GM23338 (cell line): ENCODE results near the gene FAM221A. TPM values are rescaled to one million over a fixed set of nuclear protein-coding genes. Genes with fewer than 3 reads are reported as not detected.

ENCODE experiments used
- ATAC-seq: fragments of 200-7000 bp; cut with Tn5 transposase; 3 replicates; pipeline ENCODE4 v1.9.1; 2020
- DNase-seq: peaks from one replicate; pipeline ENCODE4 v3.0.0-alpha.2; 2015; ENCODE audit warnings: low spot score
- H2AFZ ChIP-seq: fragments of 200-600 bp; sonication (generic); 2 replicates; pipeline ENCODE4 v1.8.0; 2016; ENCODE audit warnings: antibody characterized with exemption, mild to moderate bottlenecking, moderate library complexity
- H3F3A ChIP-seq: fragments of 200-600 bp; sonication (generic); replicated peaks from 2 replicates; pipeline ENCODE4 v1.8.0; 2017; ENCODE audit warnings: antibody characterized with exemption, mixed run types, low read depth
- H3K27ac ChIP-seq: fragments of 200-600 bp; sonication (generic); 2 replicates; pipeline ENCODE4 v1.6.1; 2016; ENCODE audit warnings: low read depth
- H3K27me3 ChIP-seq: fragments of 200-600 bp; sonication (generic); 2 replicates; pipeline ENCODE4 v1.8.0; 2016; ENCODE audit warnings: mild to moderate bottlenecking, mixed run types, moderate library complexity; ENCODE audit not compliant: insufficient read depth
- H3K36me3 ChIP-seq: fragments of 200-600 bp; sonication (generic); 2 replicates; pipeline ENCODE4 v1.8.0; 2016; ENCODE audit warnings: mild to moderate bottlenecking; ENCODE audit not compliant: insufficient read depth
- H3K4me1 ChIP-seq: fragments of 200-600 bp; sonication (generic); 2 replicates; pipeline ENCODE4 v1.8.0; 2016; ENCODE audit warnings: mild to moderate bottlenecking, moderate library complexity; ENCODE audit not compliant: insufficient read depth
- H3K4me2 ChIP-seq: fragments of 200-600 bp; sonication (generic); 2 replicates; pipeline ENCODE4 v1.7.1; 2017; ENCODE audit warnings: mixed run types
- H3K4me3 ChIP-seq: fragments of 200-600 bp; sonication (generic); 2 replicates; pipeline ENCODE4 v1.6.1; 2016; ENCODE audit warnings: mixed run types
- H3K79me2 ChIP-seq: fragments of 200-600 bp; sonication (generic); replicated peaks from 2 replicates; pipeline ENCODE4 v1.8.0; 2017; ENCODE audit warnings: mild to moderate bottlenecking; ENCODE audit not compliant: insufficient read depth
- H3K9me2 ChIP-seq: fragments of 200-600 bp; sonication (generic); 2 replicates; pipeline ENCODE4 v1.8.0; 2017; ENCODE audit not compliant: insufficient read depth
- H4K20me1 ChIP-seq: fragments of 200-600 bp; sonication (generic); replicated peaks from 2 replicates; pipeline ENCODE4 v1.8.0; 2017; ENCODE audit warnings: mild to moderate bottlenecking; ENCODE audit not compliant: insufficient read depth
- H3K27ac Mint-ChIP-seq: 2 replicates; pipeline ENCODE4 v1.8.0; 2020; ENCODE audit warnings: inconsistent platforms, mild to moderate bottlenecking, moderate library complexity, mixed read lengths
- H3K27me3 Mint-ChIP-seq: 3 replicates; pipeline ENCODE4 v1.8.0; 2022; ENCODE audit warnings: low read depth, mild to moderate bottlenecking, moderate library complexity, mixed read lengths, inconsistent platforms; ENCODE audit not compliant: insufficient read depth, poor library complexity
- H3K36me3 Mint-ChIP-seq: 3 replicates; pipeline ENCODE4 v1.8.0; 2021; ENCODE audit warnings: low read depth, mild to moderate bottlenecking, inconsistent platforms, moderate library complexity, mixed read lengths
- H3K4me1 Mint-ChIP-seq: 3 replicates; pipeline ENCODE4 v1.8.0; 2020; ENCODE audit warnings: mild to moderate bottlenecking, inconsistent platforms, mixed read lengths
- H3K4me3 Mint-ChIP-seq: 3 replicates; pipeline ENCODE4 v1.8.0; 2021; ENCODE audit warnings: moderate library complexity, mild to moderate bottlenecking, inconsistent platforms, mixed read lengths
- H3K9me3 Mint-ChIP-seq: 3 replicates; pipeline ENCODE4 v1.8.0; 2020; ENCODE audit warnings: moderate library complexity, mild to moderate bottlenecking, inconsistent platforms, mixed read lengths
- CREB1 ChIP-seq: fragments of 250-450 bp; sonication (Bioruptor Pico); IDR thresholded peaks from 2 replicates; pipeline ENCODE4 v1.5.0; 2020; ENCODE audit warnings: low read depth, mild to moderate bottlenecking, moderate library complexity
- EZH2 ChIP-seq: fragments of 200-600 bp; sonication (generic); IDR thresholded peaks from one replicate; pipeline ENCODE4 v1.8.0; 2017; ENCODE audit warnings: antibody characterized with exemption, mild to moderate bottlenecking, low read depth; ENCODE audit not compliant: unreplicated experiment
- EZH2phosphoT487 ChIP-seq: fragments of 200-600 bp; sonication (generic); IDR thresholded peaks from one replicate; pipeline ENCODE4 v1.8.1; 2018; ENCODE audit warnings: antibody characterized with exemption; ENCODE audit not compliant: unreplicated experiment
- JUNB ChIP-seq: IDR thresholded peaks from one replicate; pipeline ENCODE4 v1.6.1; 2016; ENCODE audit warnings: antibody characterized with exemption; ENCODE audit not compliant: unreplicated experiment
- NANOG ChIP-seq: IDR thresholded peaks from 2 replicates; pipeline ENCODE4 v1.6.1; 2016; ENCODE audit warnings: antibody characterized with exemption, borderline replicate concordance
- POLR2AphosphoS5 ChIP-seq: IDR thresholded peaks from 2 replicates; pipeline ENCODE4 v1.6.1; 2016; ENCODE audit warnings: antibody characterized with exemption, low read depth
- STAT1 ChIP-seq: IDR thresholded peaks from one replicate; pipeline ENCODE4 v1.6.1; 2016; ENCODE audit warnings: antibody characterized with exemption; ENCODE audit not compliant: unreplicated experiment
- ZNF114 ChIP-seq: fragments of 250-450 bp; sonication (Bioruptor Pico); IDR thresholded peaks from 2 replicates; pipeline ENCODE4 v1.5.0; 2020; ENCODE audit warnings: mild to moderate bottlenecking, moderate library complexity
- ZNF331 ChIP-seq: fragments of 250-450 bp; sonication (Bioruptor Pico); IDR thresholded peaks from 2 replicates; pipeline ENCODE4 v1.5.0; 2020; ENCODE audit warnings: low read depth, mild to moderate bottlenecking, moderate library complexity
- polyA plus RNA-seq: library from polyadenylated mRNA; unstranded; fragments of >200 nt; fragmentation: Nextera tagmentation; extraction: Ambion mirVana; gene quantifications from 2 replicates; pipeline ENCODE4 v1.2.1, GENCODE V29; 2016
- total RNA-seq: library from RNA; depleted of rRNA; stranded (reverse); fragments of >200 nt; shearing (Covaris generic); gene quantifications from 2 replicates; pipeline ENCODE4 v1.2.3, GENCODE V29; 2014
- TF ChIP-seq, protein P1 (sequence below): IDR thresholded peaks from 2 replicates; pipeline ENCODE4 v1.6.1; 2016; ENCODE audit warnings: antibody characterized with exemption
- TF ChIP-seq, protein P2 (sequence below): IDR thresholded peaks from one replicate; pipeline ENCODE4 v1.6.1; 2018; ENCODE audit warnings: antibody characterized with exemption; ENCODE audit not compliant: unreplicated experiment
- TF ChIP-seq, protein P3 (sequence below): fragments of 250-450 bp; sonication (Bioruptor Pico); IDR thresholded peaks from 2 replicates; pipeline ENCODE4 v1.5.0; 2020; ENCODE audit warnings: mild to moderate bottlenecking, moderate library complexity

Gene FAM221A
- total and polyA plus RNA-seq, 2 experiments from 2014 or later, result 31.4 to 35.7 TPM

DNA sequence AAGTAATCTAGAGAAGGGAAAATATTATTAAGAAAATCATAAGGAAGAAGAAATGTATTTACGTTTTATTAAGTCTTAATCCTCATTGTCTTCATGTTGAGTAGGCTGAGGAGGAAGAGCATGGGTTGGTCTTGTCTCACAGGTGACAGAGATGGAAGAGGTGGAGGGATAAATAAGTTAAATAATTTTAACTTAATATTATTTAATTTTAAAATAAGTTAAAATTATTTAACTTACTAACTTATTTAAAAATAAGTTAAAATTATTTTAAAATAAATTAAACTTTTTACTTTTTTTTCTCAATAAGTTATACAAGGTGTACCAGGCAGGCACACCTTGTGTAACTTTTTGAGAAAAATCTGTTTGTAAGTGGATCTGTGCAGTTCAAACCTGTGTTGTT lies 66.6 kb downstream of the FAM221A start:
- Histone ChIP-seq H3K27me3 (no peaks in the 10 kb centered on the region), H2AFZ (no peak overlapping the region), H3K27ac (no peak overlapping the region), H3K4me1 (no peaks in the 10 kb centered on the region), H3K4me3 (no peak overlapping the region), H4K20me1 (no peaks in the 10 kb centered on the region), H3K4me2 (no peak overlapping the region), H3K36me3 (peaks cover 5% of the 10 kb centered on the region; the same call in 1 of the 2 replicates), H3F3A (no peaks in the 10 kb centered on the region), H3K9me2 (no peaks in the 10 kb centered on the region), H3K79me2 (no peaks in the 10 kb centered on the region)
- peaks cover 33% of the 10 kb centered on the region for H3K36me3 Mint-ChIP-seq
- no peak overlapping the region for H3K27ac Mint-ChIP-seq
- ATAC-seq (no peak), DNase-seq (no peak)
- no peak overlapping the region for H3K4me3 Mint-ChIP-seq
- H3K9me3 Mint-ChIP-seq, result peaks cover 41% of the 10 kb centered on the region
- no peaks in the 10 kb centered on the region for H3K4me1 Mint-ChIP-seq
- no peaks in the 10 kb centered on the region for H3K27me3 Mint-ChIP-seq
- TF ChIP-seq, protein P1, sequence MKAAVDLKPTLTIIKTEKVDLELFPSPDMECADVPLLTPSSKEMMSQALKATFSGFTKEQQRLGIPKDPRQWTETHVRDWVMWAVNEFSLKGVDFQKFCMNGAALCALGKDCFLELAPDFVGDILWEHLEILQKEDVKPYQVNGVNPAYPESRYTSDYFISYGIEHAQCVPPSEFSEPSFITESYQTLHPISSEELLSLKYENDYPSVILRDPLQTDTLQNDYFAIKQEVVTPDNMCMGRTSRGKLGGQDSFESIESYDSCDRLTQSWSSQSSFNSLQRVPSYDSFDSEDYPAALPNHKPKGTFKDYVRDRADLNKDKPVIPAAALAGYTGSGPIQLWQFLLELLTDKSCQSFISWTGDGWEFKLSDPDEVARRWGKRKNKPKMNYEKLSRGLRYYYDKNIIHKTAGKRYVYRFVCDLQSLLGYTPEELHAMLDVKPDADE, result no peak
- TF ChIP-seq POLR2AphosphoS5 (no peak), STAT1 (no peak), ZNF114 (CRISPR knock-in tag) (no peak), NANOG (no peak), EZH2phosphoT487 (no peak), EZH2 (no peak), JUNB (no peak), ZNF331 (CRISPR knock-in tag) (no peak), CREB1 (CRISPR knock-in tag) (no peak)
- TF ChIP-seq, protein P2, sequence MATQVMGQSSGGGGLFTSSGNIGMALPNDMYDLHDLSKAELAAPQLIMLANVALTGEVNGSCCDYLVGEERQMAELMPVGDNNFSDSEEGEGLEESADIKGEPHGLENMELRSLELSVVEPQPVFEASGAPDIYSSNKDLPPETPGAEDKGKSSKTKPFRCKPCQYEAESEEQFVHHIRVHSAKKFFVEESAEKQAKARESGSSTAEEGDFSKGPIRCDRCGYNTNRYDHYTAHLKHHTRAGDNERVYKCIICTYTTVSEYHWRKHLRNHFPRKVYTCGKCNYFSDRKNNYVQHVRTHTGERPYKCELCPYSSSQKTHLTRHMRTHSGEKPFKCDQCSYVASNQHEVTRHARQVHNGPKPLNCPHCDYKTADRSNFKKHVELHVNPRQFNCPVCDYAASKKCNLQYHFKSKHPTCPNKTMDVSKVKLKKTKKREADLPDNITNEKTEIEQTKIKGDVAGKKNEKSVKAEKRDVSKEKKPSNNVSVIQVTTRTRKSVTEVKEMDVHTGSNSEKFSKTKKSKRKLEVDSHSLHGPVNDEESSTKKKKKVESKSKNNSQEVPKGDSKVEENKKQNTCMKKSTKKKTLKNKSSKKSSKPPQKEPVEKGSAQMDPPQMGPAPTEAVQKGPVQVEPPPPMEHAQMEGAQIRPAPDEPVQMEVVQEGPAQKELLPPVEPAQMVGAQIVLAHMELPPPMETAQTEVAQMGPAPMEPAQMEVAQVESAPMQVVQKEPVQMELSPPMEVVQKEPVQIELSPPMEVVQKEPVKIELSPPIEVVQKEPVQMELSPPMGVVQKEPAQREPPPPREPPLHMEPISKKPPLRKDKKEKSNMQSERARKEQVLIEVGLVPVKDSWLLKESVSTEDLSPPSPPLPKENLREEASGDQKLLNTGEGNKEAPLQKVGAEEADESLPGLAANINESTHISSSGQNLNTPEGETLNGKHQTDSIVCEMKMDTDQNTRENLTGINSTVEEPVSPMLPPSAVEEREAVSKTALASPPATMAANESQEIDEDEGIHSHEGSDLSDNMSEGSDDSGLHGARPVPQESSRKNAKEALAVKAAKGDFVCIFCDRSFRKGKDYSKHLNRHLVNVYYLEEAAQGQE, result no peak

DNA sequence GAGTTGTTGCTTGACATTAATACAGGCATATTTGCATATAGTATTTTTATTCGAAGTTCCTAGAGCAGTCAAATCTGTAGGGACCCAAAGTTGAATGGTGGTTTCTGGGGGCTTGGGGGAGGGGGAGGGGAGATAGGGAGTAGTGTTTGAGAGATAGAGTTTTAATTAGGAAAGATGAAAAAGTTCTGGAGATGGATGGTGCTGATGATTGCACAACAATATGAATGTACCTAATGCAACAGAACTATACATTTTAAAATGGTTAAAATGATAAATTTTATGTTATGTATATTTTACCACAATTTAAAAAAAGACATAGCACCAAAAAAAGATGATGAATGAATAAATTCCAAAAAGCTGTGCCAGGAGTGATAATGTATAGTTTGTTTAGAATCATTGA lies 71.9 kb downstream of the FAM221A start:
- H3F3A ChIP-seq, result no peaks in the 10 kb centered on the region
- H3K27ac ChIP-seq, result no peak overlapping the region
- H3K79me2 ChIP-seq, result no peaks in the 10 kb centered on the region
- H4K20me1 ChIP-seq, result no peaks in the 10 kb centered on the region
- H3K4me1 ChIP-seq, result no peaks in the 10 kb centered on the region; the same call in 1 of the 2 replicates
- H3K4me3 ChIP-seq, result no peak overlapping the region
- peaks cover 3% of the 10 kb centered on the region; the same call in 2 of the 3 replicates for H3K4me1 Mint-ChIP-seq
- H3K36me3 ChIP-seq, result no peaks in the 10 kb centered on the region
- ATAC-seq, result no peak
- H3K4me3 Mint-ChIP-seq, result no peak overlapping the region
- no peak overlapping the region for H3K27ac Mint-ChIP-seq
- H3K4me2 ChIP-seq, result no peak overlapping the region
- no peak for DNase-seq
- H3K27me3 ChIP-seq, result no peaks in the 10 kb centered on the region
- H3K36me3 Mint-ChIP-seq, result no peaks in the 10 kb centered on the region; the same call in 2 of the 3 replicates
- H3K27me3 Mint-ChIP-seq, result peaks cover 2% of the 10 kb centered on the region
- no peak overlapping the region for H2AFZ ChIP-seq
- H3K9me2 ChIP-seq, result no peaks in the 10 kb centered on the region
- H3K9me3 Mint-ChIP-seq, result no peaks in the 10 kb centered on the region
- TF ChIP-seq POLR2AphosphoS5, result no peak
- TF ChIP-seq, protein P3, sequence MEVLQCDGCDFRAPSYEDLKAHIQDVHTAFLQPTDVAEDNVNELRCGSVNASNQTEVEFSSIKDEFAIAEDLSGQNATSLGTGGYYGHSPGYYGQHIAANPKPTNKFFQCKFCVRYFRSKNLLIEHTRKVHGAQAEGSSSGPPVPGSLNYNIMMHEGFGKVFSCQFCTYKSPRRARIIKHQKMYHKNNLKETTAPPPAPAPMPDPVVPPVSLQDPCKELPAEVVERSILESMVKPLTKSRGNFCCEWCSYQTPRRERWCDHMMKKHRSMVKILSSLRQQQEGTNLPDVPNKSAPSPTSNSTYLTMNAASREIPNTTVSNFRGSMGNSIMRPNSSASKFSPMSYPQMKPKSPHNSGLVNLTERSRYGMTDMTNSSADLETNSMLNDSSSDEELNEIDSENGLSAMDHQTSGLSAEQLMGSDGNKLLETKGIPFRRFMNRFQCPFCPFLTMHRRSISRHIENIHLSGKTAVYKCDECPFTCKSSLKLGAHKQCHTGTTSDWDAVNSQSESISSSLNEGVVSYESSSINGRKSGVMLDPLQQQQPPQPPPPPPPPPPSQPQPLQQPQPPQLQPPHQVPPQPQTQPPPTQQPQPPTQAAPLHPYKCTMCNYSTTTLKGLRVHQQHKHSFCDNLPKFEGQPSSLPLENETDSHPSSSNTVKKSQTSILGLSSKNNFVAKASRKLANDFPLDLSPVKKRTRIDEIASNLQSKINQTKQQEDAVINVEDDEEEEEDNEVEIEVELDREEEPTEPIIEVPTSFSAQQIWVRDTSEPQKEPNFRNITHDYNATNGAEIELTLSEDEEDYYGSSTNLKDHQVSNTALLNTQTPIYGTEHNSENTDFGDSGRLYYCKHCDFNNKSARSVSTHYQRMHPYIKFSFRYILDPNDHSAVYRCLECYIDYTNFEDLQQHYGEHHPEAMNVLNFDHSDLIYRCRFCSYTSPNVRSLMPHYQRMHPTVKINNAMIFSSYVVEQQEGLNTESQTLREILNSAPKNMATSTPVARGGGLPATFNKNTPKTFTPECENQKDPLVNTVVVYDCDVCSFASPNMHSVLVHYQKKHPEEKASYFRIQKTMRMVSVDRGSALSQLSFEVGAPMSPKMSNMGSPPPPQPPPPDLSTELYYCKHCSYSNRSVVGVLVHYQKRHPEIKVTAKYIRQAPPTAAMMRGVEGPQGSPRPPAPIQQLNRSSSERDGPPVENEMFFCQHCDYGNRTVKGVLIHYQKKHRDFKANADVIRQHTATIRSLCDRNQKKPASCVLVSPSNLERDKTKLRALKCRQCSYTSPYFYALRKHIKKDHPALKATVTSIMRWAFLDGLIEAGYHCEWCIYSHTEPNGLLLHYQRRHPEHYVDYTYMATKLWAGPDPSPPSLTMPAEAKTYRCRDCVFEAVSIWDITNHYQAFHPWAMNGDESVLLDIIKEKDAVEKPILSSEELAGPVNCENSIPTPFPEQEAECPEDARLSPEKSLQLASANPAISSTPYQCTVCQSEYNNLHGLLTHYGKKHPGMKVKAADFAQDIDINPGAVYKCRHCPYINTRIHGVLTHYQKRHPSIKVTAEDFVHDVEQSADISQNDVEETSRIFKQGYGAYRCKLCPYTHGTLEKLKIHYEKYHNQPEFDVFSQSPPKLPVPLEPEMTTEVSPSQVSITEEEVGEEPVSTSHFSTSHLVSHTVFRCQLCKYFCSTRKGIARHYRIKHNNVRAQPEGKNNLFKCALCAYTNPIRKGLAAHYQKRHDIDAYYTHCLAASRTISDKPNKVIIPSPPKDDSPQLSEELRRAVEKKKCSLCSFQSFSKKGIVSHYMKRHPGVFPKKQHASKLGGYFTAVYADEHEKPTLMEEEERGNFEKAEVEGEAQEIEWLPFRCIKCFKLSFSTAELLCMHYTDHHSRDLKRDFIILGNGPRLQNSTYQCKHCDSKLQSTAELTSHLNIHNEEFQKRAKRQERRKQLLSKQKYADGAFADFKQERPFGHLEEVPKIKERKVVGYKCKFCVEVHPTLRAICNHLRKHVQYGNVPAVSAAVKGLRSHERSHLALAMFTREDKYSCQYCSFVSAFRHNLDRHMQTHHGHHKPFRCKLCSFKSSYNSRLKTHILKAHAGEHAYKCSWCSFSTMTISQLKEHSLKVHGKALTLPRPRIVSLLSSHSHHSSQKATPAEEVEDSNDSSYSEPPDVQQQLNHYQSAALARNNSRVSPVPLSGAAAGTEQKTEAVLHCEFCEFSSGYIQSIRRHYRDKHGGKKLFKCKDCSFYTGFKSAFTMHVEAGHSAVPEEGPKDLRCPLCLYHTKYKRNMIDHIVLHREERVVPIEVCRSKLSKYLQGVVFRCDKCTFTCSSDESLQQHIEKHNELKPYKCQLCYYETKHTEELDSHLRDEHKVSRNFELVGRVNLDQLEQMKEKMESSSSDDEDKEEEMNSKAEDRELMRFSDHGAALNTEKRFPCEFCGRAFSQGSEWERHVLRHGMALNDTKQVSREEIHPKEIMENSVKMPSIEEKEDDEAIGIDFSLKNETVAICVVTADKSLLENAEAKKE (CRISPR knock-in tag), result no peak
- TF ChIP-seq JUNB, result no peak
- no peak for TF ChIP-seq ZNF114 (CRISPR knock-in tag)
- TF ChIP-seq NANOG, result no peak
- TF ChIP-seq CREB1 (CRISPR knock-in tag), result no peak
- no peak for TF ChIP-seq STAT1
